SHP77 (cell line): ENCODE measurements around the gene GRWD1.

ENCODE experiments used
- DNase-seq, 2 experiments: peaks; one replicate each; lab custom pipeline; 2025; lab: John Stamatoyannopoulos, UW

The GRWD1 gene

GRCh38 chr19:48424694-48425219 is 21.0 kb upstream of the GRWD1 start:
- DNase-seq, result no peak

GRCh38 chr19:48428670-48429069 is 17.1 kb upstream of the GRWD1 start:
- no peak for DNase-seq

- DNase-seq, result no peak
Observed at GRCh38 chr19:48433337-48433736, 12.4 kb upstream of the GRWD1 start.

GRCh38 chr19:48436586-48436985 is 9.2 kb upstream of the GRWD1 start:
- no peak for DNase-seq

- DNase-seq, result no peak
Observed at GRCh38 chr19:48441360-48442050, 4.3 kb upstream of the GRWD1 start.

GRCh38 chr19:48442116-48443035 is 3.4 kb upstream of the GRWD1 start:
- DNase-seq, result no peak

GRCh38 chr19:48443256-48443655 is 2.5 kb upstream of the GRWD1 start:
- no peak for DNase-seq

- DNase-seq, result no peak
Observed at GRCh38 chr19:48443731-48444128, 2.1 kb upstream of the GRWD1 start.

GRCh38 chr19:48444129-48444935 is 1.5 kb upstream of the GRWD1 start:
- no peak for DNase-seq

- DNase-seq, result no peak
Observed at GRCh38 chr19:48444936-48445200, 915 bp upstream of the GRWD1 start.

- DNase-seq, result peak; percentile 57 to 60
Observed at GRCh38 chr19:48445256-48445605, 552 bp upstream of the GRWD1 start.

GRCh38 chr19:48446579-48446978 is 796 bp downstream of the GRWD1 start:
- DNase-seq, result no peak

GRCh38 chr19:48448563-48448962 is 2.8 kb downstream of the GRWD1 start:
- no peak for DNase-seq

- DNase-seq, result no peak
Observed at GRCh38 chr19:48450441-48450840, 4.7 kb downstream of the GRWD1 start.

- DNase-seq, result no peak
Observed at GRCh38 chr19:48450863-48451262, 5.1 kb downstream of the GRWD1 start.

GRCh38 chr19:48451624-48452023 is 5.8 kb downstream of the GRWD1 start:
- no peak for DNase-seq

- DNase-seq, result no peak
Observed at GRCh38 chr19:48452289-48453190, 6.8 kb downstream of the GRWD1 start.

- no peak for DNase-seq
Observed at GRCh38 chr19:48454150-48454730, 8.5 kb downstream of the GRWD1 start.

GRCh38 chr19:48455171-48455907 is 9.6 kb downstream of the GRWD1 start, which contains the start of gene KCNJ14:
TSS of gene KCNJ14 (plus strand) at chr19:48455574. CDS start at chr19:48461725, 6,151 bp downstream.
- DNase-seq, result no peak

- no peak for DNase-seq
Observed at GRCh38 chr19:48455908-48456562, 10.3 kb downstream of the GRWD1 start.
